Hepatocyte (in vitro differentiated cells): ENCODE measurements around the gene TM9SF1.

Experiments
- CTCF ChIP-seq: fragments of 200-600 bp; sonication (generic); IDR thresholded peaks from 2 replicates; pipeline ENCODE4 v1.5.1; 2016; ENCODE audit warnings: antibody characterized with exemption, mild to moderate bottlenecking; ENCODE audit not compliant: poor library complexity
- EZH2 ChIP-seq: fragments of 200-600 bp; sonication (generic); IDR thresholded peaks from 2 replicates; pipeline ENCODE4 v1.6.1; 2016; ENCODE audit warnings: antibody characterized with exemption, mild to moderate bottlenecking, borderline replicate concordance
- EZH2phosphoT487 ChIP-seq: fragments of 200-600 bp; sonication (generic); IDR thresholded peaks from one replicate; pipeline ENCODE4 v1.6.1; 2018; ENCODE audit warnings: antibody characterized with exemption, mild to moderate bottlenecking, low read depth, moderate library complexity; ENCODE audit not compliant: unreplicated experiment, severe bottlenecking

GRCh38 chr14:24240110-24240918 is 45.1 kb upstream of the TM9SF1 start:
- no peak for TF ChIP-seq CTCF
- TF ChIP-seq EZH2: no peak
- TF ChIP-seq EZH2phosphoT487: no peak
